Measurements from ENCODE around the gene KCNG4. TPM values are rescaled to one million over a fixed set of nuclear protein-coding genes. Genes with fewer than 3 reads are reported as not detected.

Gene KCNG4
- total and polyA plus RNA-seq, 2 of the 8 experiments (the other 6 are each of a cell fraction or from before 2014, with no cell fraction given) = not detected

DNA sequence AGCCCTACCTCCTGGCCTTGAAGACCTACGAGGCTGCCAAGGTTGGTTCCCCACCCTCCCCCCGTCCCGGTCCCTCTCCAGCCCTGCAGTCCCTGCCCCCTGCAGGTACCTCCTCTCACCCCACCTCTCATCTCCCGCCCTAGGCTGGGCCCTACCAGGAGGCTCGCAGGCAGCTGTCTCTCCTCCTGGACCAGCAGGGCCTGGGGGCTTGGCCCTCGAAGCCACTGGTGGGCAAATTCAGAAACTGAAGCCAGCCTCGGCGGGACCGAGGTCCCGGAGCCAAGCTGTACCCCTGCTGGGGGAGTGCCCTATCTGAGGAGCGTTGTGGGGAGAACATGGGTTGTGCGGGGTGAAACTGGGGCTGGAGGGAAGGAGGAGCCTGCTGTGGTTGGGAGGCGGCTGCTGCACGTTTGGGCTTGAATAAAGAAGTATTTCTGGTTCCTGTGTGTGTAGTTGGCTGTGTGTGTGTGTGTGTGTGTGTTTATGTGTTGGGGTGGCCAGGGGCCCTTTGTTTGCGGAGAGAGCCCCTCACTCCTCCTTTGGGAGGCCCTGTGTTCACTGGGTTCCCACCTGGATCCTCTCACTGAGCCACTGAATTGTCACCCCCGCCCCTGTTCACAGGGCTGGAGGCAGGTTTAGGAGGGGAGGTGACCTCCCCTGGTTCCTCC, 43.0 kb downstream of the KCNG4 start:
- Histone ChIP-seq H3K9ac (replicated peaks in 1 of 4; ENCODE audit: extremely low read depth in 1 of 4, low read depth in 3 of 4, low read length in 3 of 4) (no peak overlapping the region), H3K23ac (ENCODE audit: insufficient read length) (no peak overlapping the region), H3K79me1 (ENCODE audit: low read depth, low read length) (no peaks in the 10 kb centered on the region), H4K20me1 (replicated peaks in 1 of 2; ENCODE audit: control insufficient read depth in 1 of 2, insufficient read depth in 2 of 2, low read length in 2 of 2) (no peaks in the 10 kb centered on the region), H3K4ac (replicated peaks; ENCODE audit: insufficient read length, low read depth, low read length) (no peak overlapping the region), H3K56ac (replicated peaks; ENCODE audit: insufficient read length, low read depth, low read length) (no peak overlapping the region), H3K4me3 (ENCODE audit: extremely low read depth in 1 of 4, insufficient read depth in 2 of 4, low read depth in 3 of 4, low read length in 4 of 4) (no peak overlapping the region), H3K23me2 (ENCODE audit: low read depth, low read length) (no peaks in the 10 kb centered on the region), H4K5ac (ENCODE audit: insufficient read length, low read depth, low read length) (no peak overlapping the region), H2BK5ac (ENCODE audit: low read depth, low read length) (no peak overlapping the region), H2BK120ac (replicated peaks; ENCODE audit: low read depth, low read length) (no peak overlapping the region), H3K79me2 (ENCODE audit: control insufficient read depth in 1 of 2, insufficient read depth in 2 of 2, low read length in 2 of 2) (no peaks in the 10 kb centered on the region), H2BK12ac (ENCODE audit: low read depth, low read length) (0 out of 2 replicates have a peak overlapping the region, but pooled peaks have one; percentile 75), H3K14ac (ENCODE audit: insufficient read length) (no peak overlapping the region), H2AFZ (ENCODE audit: low read length) (no peak overlapping the region), H2AK5ac (ENCODE audit: low read depth, low read length) (no peak overlapping the region), H4K91ac (replicated peaks; ENCODE audit: insufficient read length, low read length) (no peak overlapping the region), H2BK15ac (ENCODE audit: low read length) (no peak overlapping the region), H3K18ac (ENCODE audit: extremely low read depth, low read length) (no peak overlapping the region; the same call in 1 of the 2 replicates), H4K8ac (ENCODE audit: extremely low read depth, insufficient read depth, low read length) (no peak overlapping the region), H3K27me3 (replicated peaks in 1 of 4; ENCODE audit: control insufficient read depth in 3 of 4, extremely low read depth in 1 of 4, insufficient read depth in 3 of 4, low read length in 3 of 4) (no peaks in the 10 kb centered on the region), H3K4me1 (replicated peaks in 1 of 4; ENCODE audit: control insufficient read depth in 3 of 4, insufficient read depth in 4 of 4, low read length in 3 of 4) (peaks cover 0 to 3% (median under 1%) of the 10 kb centered on the region in 4 experiments; a peak in 2 of 7 replicates), H3K27ac (ENCODE audit: low read depth, low read length) (no peak overlapping the region), H3K36me3 (ENCODE audit: control insufficient read depth in 2 of 4, insufficient read depth in 4 of 4, low read length in 3 of 4) (no peaks in the 10 kb centered on the region), H3K4me2 (ENCODE audit: insufficient read depth in 1 of 2, low read depth in 2 of 2, low read length in 2 of 2) (no peak overlapping the region), H3K9me3 (ENCODE audit: insufficient read depth in 2 of 2, low read depth in 1 of 2, low read length in 1 of 2) (no peaks in the 10 kb centered on the region), H2BK20ac (ENCODE audit: low read length) (no peak overlapping the region)
- DNase-seq (ENCODE audit: low read depth in 1 of 2, low spot score in 2 of 2) = no peak
- ChIA-PET POLR2A (ENCODE audit: partially characterized antibody) (interaction anchor here (1.0 kb wide), 1 partner anchor 10 kb away, joined by 3 read pairs; the partner anchor contains the start of gene TAF1C), CTCF (ENCODE audit: partially characterized antibody) (interaction anchor here (0.6 to 1.9 kb wide), 3 partner anchors 10 to 286 kb away, joined by 3 to 7 read pairs (median 3); partner anchors contain the start of gene TAF1C)
- 81% methylated on average over 6 of the region's 16 CpGs; no CpG with 5 or more reads in 1 of the 2 experiments for WGBS, 2 experiments (ENCODE audit: extremely low coverage in 1 of 2, insufficient coverage in 1 of 2, insufficient read length in 1 of 2, insufficient replicate concordance in 2 of 2, low coverage in 1 of 2, low lambda C conversion rate in 2 of 2, missing lambda C conversion rate in 1 of 2)
- TF ChIP-seq SRF (IDR thresholded peaks at IDR 0.05; ENCODE audit: low read depth, low read length) (no peak), POU5F1 (IDR thresholded peaks at IDR 0.05; ENCODE audit: low read depth, low read length) (no peak), SIX5 (IDR thresholded peaks at IDR 0.05; ENCODE audit: low read depth, low read length) (no peak), KDM5A (IDR thresholded peaks at IDR 0.05; ENCODE audit: low read length) (no peak), MAFK (IDR thresholded peaks at IDR 0.05; ENCODE audit: low read depth, low read length) (no peak)
- TF ChIP-seq, protein P1, sequence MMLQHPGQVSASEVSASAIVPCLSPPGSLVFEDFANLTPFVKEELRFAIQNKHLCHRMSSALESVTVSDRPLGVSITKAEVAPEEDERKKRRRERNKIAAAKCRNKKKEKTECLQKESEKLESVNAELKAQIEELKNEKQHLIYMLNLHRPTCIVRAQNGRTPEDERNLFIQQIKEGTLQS (IDR thresholded peaks at IDR 0.05; ENCODE audit: insufficient read depth, low read depth, low read length) = no peak
- FAIRE-seq = no peak

All from H1 (cell line).